ENCODE data around the gene TRMO.

DNA sequence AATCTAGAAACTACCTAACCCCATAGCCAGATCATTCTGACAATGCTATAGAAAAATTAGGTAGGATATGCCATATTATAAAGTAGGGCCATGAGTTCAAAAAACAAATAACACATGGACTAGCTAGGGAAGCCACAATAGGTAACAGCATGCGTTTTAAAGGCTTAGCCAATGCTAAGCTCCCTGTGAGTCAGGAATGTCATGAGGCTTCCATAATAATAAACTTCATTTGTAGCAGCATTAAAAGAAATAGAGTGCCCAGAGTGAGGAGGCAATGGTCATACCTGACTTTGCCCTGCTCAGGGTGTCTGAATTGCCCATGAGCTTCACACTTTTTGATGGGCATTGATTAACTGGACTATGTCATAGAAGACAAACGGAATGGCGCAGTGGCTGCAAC, 53.4 kb downstream of the TRMO start:
- TF ChIP-seq JUNB (IDR thresholded peaks at IDR 0.05; ENCODE audit: unreplicated experiment) (no peak), POLR2AphosphoS5 (IDR thresholded peaks at IDR 0.05; ENCODE audit: low read depth) (no peak), EZH2 (IDR thresholded peaks at IDR 0.05; ENCODE audit: low read depth, unreplicated experiment) (no peak), ZNF331 (CRISPR knock-in tag; IDR thresholded peaks at IDR 0.05; ENCODE audit: low read depth) (no peak), NANOG (IDR thresholded peaks at IDR 0.05; ENCODE audit: borderline replicate concordance) (no peak), EZH2phosphoT487 (IDR thresholded peaks at IDR 0.05; ENCODE audit: unreplicated experiment) (no peak), ZNF114 (CRISPR knock-in tag; IDR thresholded peaks at IDR 0.05) (no peak), CREB1 (CRISPR knock-in tag; IDR thresholded peaks at IDR 0.05; ENCODE audit: low read depth) (no peak), STAT1 (IDR thresholded peaks at IDR 0.05; ENCODE audit: unreplicated experiment) (no peak)
- TF ChIP-seq, protein P1, sequence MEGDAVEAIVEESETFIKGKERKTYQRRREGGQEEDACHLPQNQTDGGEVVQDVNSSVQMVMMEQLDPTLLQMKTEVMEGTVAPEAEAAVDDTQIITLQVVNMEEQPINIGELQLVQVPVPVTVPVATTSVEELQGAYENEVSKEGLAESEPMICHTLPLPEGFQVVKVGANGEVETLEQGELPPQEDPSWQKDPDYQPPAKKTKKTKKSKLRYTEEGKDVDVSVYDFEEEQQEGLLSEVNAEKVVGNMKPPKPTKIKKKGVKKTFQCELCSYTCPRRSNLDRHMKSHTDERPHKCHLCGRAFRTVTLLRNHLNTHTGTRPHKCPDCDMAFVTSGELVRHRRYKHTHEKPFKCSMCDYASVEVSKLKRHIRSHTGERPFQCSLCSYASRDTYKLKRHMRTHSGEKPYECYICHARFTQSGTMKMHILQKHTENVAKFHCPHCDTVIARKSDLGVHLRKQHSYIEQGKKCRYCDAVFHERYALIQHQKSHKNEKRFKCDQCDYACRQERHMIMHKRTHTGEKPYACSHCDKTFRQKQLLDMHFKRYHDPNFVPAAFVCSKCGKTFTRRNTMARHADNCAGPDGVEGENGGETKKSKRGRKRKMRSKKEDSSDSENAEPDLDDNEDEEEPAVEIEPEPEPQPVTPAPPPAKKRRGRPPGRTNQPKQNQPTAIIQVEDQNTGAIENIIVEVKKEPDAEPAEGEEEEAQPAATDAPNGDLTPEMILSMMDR (conservative IDR thresholded peaks at IDR 0.05; ENCODE audit: low read depth in 2 of 2) = no peak
- TF ChIP-seq, protein P2, sequence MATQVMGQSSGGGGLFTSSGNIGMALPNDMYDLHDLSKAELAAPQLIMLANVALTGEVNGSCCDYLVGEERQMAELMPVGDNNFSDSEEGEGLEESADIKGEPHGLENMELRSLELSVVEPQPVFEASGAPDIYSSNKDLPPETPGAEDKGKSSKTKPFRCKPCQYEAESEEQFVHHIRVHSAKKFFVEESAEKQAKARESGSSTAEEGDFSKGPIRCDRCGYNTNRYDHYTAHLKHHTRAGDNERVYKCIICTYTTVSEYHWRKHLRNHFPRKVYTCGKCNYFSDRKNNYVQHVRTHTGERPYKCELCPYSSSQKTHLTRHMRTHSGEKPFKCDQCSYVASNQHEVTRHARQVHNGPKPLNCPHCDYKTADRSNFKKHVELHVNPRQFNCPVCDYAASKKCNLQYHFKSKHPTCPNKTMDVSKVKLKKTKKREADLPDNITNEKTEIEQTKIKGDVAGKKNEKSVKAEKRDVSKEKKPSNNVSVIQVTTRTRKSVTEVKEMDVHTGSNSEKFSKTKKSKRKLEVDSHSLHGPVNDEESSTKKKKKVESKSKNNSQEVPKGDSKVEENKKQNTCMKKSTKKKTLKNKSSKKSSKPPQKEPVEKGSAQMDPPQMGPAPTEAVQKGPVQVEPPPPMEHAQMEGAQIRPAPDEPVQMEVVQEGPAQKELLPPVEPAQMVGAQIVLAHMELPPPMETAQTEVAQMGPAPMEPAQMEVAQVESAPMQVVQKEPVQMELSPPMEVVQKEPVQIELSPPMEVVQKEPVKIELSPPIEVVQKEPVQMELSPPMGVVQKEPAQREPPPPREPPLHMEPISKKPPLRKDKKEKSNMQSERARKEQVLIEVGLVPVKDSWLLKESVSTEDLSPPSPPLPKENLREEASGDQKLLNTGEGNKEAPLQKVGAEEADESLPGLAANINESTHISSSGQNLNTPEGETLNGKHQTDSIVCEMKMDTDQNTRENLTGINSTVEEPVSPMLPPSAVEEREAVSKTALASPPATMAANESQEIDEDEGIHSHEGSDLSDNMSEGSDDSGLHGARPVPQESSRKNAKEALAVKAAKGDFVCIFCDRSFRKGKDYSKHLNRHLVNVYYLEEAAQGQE (IDR thresholded peaks at IDR 0.05; ENCODE audit: unreplicated experiment) = no peak
- TF ChIP-seq, protein P3, sequence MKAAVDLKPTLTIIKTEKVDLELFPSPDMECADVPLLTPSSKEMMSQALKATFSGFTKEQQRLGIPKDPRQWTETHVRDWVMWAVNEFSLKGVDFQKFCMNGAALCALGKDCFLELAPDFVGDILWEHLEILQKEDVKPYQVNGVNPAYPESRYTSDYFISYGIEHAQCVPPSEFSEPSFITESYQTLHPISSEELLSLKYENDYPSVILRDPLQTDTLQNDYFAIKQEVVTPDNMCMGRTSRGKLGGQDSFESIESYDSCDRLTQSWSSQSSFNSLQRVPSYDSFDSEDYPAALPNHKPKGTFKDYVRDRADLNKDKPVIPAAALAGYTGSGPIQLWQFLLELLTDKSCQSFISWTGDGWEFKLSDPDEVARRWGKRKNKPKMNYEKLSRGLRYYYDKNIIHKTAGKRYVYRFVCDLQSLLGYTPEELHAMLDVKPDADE (IDR thresholded peaks at IDR 0.05) = no peak

All from GM23338 (cell line).